DOHH2 (cell line): Measurements from ENCODE around the gene RGS9.

Experiments
- H3F3A ChIP-seq: fragments of 200-600 bp; sonication (generic), shearing (Covaris generic); 2 replicates; pipeline ENCODE4 v1.6.0; 2016; ENCODE audit warnings: antibody characterized with exemption, mild to moderate bottlenecking; ENCODE audit not compliant: control insufficient read depth, insufficient read depth
- H3K27ac ChIP-seq: fragments of 200-600 bp; sonication (generic); 2 replicates; pipeline ENCODE4 v1.5.1; 2014; ENCODE audit warnings: low read depth, mild to moderate bottlenecking, low read length, moderate library complexity
- H3K27me3 ChIP-seq: fragments of 200-600 bp; sonication (generic); 2 replicates; pipeline ENCODE4 v1.6.1; 2014; ENCODE audit warnings: mild to moderate bottlenecking, low read length, mixed read lengths; ENCODE audit not compliant: control insufficient read depth
- H3K36me3 ChIP-seq: fragments of 200-600 bp; sonication (generic); 2 replicates; pipeline ENCODE4 v1.6.1; 2014; ENCODE audit warnings: mild to moderate bottlenecking, low read length, moderate library complexity, mixed read lengths; ENCODE audit not compliant: control insufficient read depth
- H3K4me1 ChIP-seq: fragments of 200-600 bp; sonication (generic); 2 replicates; pipeline ENCODE4 v1.6.1; 2014; ENCODE audit warnings: mild to moderate bottlenecking, low read length, mixed read lengths; ENCODE audit not compliant: control insufficient read depth
- H3K4me2 ChIP-seq: fragments of 200-600 bp; sonication (generic); 2 replicates; pipeline ENCODE4 v1.6.0; 2014; ENCODE audit warnings: mild to moderate bottlenecking, low read length, moderate library complexity
- H3K4me3 ChIP-seq: fragments of 200-600 bp; sonication (generic); 2 replicates; pipeline ENCODE4 v1.5.1; 2014; ENCODE audit warnings: mild to moderate bottlenecking, low read length, mixed read lengths
- H3K79me2 ChIP-seq: fragments of 200-600 bp; sonication (generic); 2 replicates; pipeline ENCODE4 v1.6.1; 2014; ENCODE audit warnings: mild to moderate bottlenecking, low read length, mixed read lengths; ENCODE audit not compliant: control insufficient read depth
- H3K9me2 ChIP-seq: fragments of 200-600 bp; sonication (generic); replicated peaks from 2 replicates; pipeline ENCODE4 v1.6.1; 2014; ENCODE audit warnings: mild to moderate bottlenecking, low read length, mixed read lengths; ENCODE audit not compliant: control insufficient read depth
- H3K9me3 ChIP-seq: fragments of 200-600 bp; sonication (generic); 2 replicates; pipeline ENCODE4 v1.6.1; 2014; ENCODE audit warnings: antibody characterized with exemption, low read length, mixed read lengths; ENCODE audit not compliant: control insufficient read depth, insufficient read depth
- H4K20me1 ChIP-seq: fragments of 200-600 bp; sonication (generic); 2 replicates; pipeline ENCODE4 v1.6.0; 2014; ENCODE audit warnings: low read depth, mild to moderate bottlenecking, antibody characterized with exemption, low read length, moderate library complexity; ENCODE audit not compliant: control insufficient read depth, insufficient read depth
- EZH2phosphoT487 ChIP-seq: fragments of 200-600 bp; sonication (generic); IDR thresholded peaks from 2 replicates; pipeline ENCODE4 v1.6.1; 2017; ENCODE audit warnings: borderline replicate concordance, mild to moderate bottlenecking, antibody characterized with exemption, low read length, moderate library complexity, mixed read lengths
- TF ChIP-seq, protein P1 (sequence below): fragments of 200-600 bp; sonication (generic); IDR thresholded peaks from one replicate; pipeline ENCODE4 v1.5.1; 2014; ENCODE audit warnings: antibody characterized with exemption, mild to moderate bottlenecking, low read depth, low read length; ENCODE audit not compliant: poor library complexity, severe bottlenecking

Gene RGS9

DNA sequence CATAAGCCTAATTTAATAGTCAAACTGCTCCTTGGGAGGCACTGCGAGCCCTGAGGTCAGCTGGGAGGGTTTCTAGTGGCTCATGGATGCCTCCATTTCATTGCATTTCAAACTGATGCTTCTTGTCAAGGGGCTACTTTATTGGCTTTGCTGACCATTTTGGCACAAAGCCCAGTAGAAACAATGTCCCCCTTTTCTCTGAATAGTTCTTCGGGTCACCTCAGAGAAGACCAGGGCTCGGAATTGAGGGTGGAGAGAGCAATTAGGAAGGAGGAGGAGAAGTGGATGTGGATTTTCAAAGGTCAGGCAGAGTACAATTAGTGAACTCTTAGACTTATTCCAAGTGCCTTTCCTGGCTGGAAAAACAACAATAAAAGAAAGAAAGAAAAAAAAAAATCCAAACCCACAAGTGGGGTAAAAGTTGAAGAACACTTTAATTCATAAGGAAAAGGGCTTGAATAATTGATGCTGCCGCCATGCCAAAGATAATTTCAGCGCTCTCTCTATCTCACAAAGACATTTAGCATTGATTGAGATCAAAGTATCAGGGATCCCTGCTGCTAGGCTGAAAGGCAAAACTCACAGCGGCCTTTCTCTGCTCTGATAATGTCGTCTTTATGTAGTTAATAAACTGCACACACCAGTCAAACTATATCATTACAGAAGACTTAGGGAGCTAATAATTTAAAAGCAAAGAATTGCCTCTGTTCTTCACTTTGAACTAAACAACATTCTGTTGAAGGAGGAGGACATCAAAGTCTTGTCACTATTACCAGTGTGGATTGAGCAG, 122.7 kb downstream of the RGS9 start:
- H3K36me3 ChIP-seq, result no peaks in the 10 kb centered on the region
- H3K4me3 ChIP-seq, result no peak overlapping the region
- peaks cover 5% of the 10 kb centered on the region; the same call in 1 of the 2 replicates for H3K27me3 ChIP-seq
- H4K20me1 ChIP-seq, result no peaks in the 10 kb centered on the region
- H3K27ac ChIP-seq, result no peak overlapping the region
- TF ChIP-seq EZH2phosphoT487, result no peak
- TF ChIP-seq, protein P1, sequence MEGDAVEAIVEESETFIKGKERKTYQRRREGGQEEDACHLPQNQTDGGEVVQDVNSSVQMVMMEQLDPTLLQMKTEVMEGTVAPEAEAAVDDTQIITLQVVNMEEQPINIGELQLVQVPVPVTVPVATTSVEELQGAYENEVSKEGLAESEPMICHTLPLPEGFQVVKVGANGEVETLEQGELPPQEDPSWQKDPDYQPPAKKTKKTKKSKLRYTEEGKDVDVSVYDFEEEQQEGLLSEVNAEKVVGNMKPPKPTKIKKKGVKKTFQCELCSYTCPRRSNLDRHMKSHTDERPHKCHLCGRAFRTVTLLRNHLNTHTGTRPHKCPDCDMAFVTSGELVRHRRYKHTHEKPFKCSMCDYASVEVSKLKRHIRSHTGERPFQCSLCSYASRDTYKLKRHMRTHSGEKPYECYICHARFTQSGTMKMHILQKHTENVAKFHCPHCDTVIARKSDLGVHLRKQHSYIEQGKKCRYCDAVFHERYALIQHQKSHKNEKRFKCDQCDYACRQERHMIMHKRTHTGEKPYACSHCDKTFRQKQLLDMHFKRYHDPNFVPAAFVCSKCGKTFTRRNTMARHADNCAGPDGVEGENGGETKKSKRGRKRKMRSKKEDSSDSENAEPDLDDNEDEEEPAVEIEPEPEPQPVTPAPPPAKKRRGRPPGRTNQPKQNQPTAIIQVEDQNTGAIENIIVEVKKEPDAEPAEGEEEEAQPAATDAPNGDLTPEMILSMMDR, result no peak
- no peaks in the 10 kb centered on the region for H3K79me2 ChIP-seq
- H3F3A ChIP-seq, result no peaks in the 10 kb centered on the region
- no peak overlapping the region for H3K4me2 ChIP-seq
- H3K9me3 ChIP-seq, result peaks cover 9% of the 10 kb centered on the region
- no peaks in the 10 kb centered on the region for H3K4me1 ChIP-seq
- no peaks in the 10 kb centered on the region for H3K9me2 ChIP-seq

DNA sequence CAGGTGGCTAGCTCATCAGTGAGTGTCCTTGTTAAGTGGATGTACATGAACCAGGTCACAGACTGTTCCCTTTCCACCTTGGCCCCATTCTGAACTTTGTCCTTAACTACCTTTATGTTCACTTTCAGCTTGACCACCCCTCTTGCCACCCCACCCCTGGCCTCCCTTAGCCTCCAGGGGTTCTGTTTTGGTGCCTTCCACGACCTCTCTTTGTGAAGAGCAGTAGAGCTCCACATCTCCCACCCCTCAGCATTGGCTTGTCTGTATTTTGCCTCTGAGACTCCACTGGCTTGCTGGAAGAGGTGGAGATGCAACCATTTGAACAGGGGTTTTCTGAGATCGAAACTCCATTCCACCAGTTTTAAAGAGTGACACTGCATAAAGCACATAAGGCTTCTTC, 123.5 kb downstream of the RGS9 start:
- peaks cover 9% of the 10 kb centered on the region for H3K9me3 ChIP-seq
- H3K79me2 ChIP-seq, result no peaks in the 10 kb centered on the region
- no peaks in the 10 kb centered on the region for H4K20me1 ChIP-seq
- H3K9me2 ChIP-seq, result no peaks in the 10 kb centered on the region
- no peak overlapping the region for H3K4me3 ChIP-seq
- no peak overlapping the region for H3K4me2 ChIP-seq
- no peaks in the 10 kb centered on the region for H3K36me3 ChIP-seq
- H3F3A ChIP-seq, result no peaks in the 10 kb centered on the region
- H3K27me3 ChIP-seq, result peaks cover 5% of the 10 kb centered on the region; the same call in 1 of the 2 replicates
- no peaks in the 10 kb centered on the region for H3K4me1 ChIP-seq
- no peak overlapping the region for H3K27ac ChIP-seq
- no peak for TF ChIP-seq EZH2phosphoT487
- TF ChIP-seq, protein P1, result no peak

DNA sequence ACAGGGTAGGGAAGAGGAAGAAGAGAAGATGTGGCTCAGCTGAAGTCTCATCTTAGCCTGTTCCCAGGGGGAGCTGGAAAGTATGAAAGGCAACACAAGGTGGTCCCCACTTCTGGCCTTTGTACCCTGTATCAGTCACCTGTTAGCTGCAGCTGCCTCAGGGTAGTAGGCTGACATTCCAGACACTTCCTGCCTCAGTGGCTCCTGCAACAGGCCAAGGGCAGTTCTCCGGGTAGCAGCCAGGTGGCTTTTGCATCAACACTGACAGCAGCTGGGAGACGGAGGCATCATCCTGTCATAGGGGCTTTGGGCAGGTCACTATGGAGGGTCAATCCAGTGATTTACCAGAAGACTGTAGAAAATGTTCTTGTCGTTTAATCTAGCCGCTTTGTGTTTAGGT, 124.0 kb downstream of the RGS9 start:
- no peaks in the 10 kb centered on the region for H3K9me2 ChIP-seq
- no peak overlapping the region for H3K27ac ChIP-seq
- TF ChIP-seq EZH2phosphoT487, result no peak
- TF ChIP-seq, protein P1, result no peak
- no peak overlapping the region for H3K4me2 ChIP-seq
- no peaks in the 10 kb centered on the region for H3K79me2 ChIP-seq
- H3K4me1 ChIP-seq, result no peaks in the 10 kb centered on the region
- H4K20me1 ChIP-seq, result no peaks in the 10 kb centered on the region
- H3K9me3 ChIP-seq, result peaks cover 5% of the 10 kb centered on the region; the same call in 1 of the 2 replicates
- no peaks in the 10 kb centered on the region for H3K36me3 ChIP-seq
- no peaks in the 10 kb centered on the region for H3F3A ChIP-seq
- peaks cover 5% of the 10 kb centered on the region; the same call in 1 of the 2 replicates for H3K27me3 ChIP-seq
- H3K4me3 ChIP-seq, result no peak overlapping the region
